Skeletal muscle cell (primary cell): Measurements from ENCODE around the gene IRF4.
"Not testable (repeated sequence)": the region's sequence is repeated elsewhere in the genome, so short reads cannot be mapped to it uniquely, and the experiment has no call there.

Experiments
- DNase-seq: peaks from one replicate; pipeline ENCODE4 v3.0.0-alpha.2; 2010; ENCODE audit warnings: low read depth
- H3K4me3 ChIP-seq: 2 replicates; pipeline ENCODE4 v1.5.1; 2011; ENCODE audit warnings: low read depth, mild to moderate bottlenecking, control low read depth, low read length, moderate library complexity

The IRF4 gene

DNA sequence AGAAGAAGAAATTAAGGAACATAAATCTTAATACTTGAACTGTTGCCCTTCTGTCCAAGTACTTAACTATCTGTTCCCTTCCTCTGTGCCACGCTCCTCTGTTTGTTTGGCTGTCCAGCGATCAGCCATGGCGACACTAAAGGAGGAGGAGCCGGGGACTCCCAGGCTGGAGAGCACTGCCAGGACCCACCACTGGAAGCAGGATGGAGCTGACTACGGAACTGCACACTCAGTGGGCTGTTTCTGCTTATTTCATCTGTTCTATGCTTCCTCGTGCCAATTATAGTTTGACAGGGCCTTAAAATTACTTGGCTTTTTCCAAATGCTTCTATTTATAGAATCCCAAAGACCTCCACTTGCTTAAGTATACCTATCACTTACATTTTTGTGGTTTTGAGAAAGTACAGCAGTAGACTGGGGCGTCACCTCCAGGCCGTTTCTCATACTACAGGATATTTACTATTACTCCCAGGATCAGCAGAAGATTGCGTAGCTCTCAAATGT is 17.1 kb downstream of the IRF4 start:
- H3K4me3 ChIP-seq: no peak overlapping the region
- DNase-seq: no peak

DNA sequence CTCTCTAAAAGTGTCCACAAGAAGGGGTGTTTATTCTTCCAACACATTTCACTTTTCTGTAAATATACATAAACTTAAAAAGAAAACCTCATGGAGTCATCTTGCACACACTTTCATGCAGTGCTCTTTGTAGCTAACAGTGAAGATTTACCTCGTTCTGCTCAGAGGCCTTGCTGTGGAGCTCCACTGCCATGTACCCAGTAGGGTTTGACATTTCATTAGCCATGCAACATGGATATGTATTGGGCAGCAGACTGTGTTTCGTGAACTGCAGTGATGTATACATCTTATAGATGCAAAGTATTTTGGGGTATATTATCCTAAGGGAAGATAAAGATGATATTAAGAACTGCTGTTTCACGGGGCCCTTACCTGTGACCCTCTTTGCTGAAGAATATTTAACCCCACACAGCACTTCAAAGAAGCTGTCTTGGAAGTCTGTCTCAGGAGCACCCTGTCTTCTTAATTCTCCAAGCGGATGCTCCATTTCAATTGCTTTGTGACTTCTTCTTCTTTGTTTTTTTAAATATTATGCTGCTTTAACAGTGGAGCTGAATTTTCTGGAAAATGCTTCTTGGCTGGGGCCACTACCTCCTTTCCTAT is 17.9 kb downstream of the IRF4 start:
- H3K4me3 ChIP-seq: no peak overlapping the region
- DNase-seq: no peak

DNA sequence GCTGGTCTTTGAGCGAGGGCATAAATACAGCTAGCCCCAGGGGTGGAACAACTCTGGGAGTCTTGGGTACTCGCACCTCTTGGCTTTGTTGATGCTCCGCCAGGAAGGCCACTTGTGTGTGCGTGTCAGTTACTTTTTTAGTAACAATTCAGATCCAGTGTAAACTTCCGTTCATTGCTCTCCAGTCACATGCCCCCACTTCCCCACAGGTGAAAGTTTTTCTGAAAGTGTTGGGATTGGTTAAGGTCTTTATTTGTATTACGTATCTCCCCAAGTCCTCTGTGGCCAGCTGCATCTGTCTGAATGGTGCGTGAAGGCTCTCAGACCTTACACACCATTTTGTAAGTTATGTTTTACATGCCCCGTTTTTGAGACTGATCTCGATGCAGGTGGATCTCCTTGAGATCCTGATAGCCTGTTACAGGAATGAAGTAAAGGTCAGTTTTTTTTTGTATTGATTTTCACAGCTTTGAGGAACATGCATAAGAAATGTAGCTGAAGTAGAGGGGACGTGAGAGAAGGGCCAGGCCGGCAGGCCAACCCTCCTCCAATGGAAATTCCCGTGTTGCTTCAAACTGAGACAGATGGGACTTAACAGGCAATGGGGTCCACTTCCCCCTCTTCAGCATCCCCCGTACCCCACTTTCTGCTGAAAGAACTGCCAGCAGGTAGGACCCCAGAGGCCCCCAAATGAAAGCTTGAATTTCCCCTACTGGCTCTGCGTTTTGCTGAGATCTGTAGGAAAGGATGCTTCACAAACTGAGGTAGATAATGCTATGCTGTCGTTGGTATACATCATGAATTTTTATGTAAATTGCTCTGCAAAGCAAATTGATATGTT is 19.2 kb downstream of the IRF4 start:
- no peak overlapping the region for H3K4me3 ChIP-seq
- DNase-seq: no peak

DNA sequence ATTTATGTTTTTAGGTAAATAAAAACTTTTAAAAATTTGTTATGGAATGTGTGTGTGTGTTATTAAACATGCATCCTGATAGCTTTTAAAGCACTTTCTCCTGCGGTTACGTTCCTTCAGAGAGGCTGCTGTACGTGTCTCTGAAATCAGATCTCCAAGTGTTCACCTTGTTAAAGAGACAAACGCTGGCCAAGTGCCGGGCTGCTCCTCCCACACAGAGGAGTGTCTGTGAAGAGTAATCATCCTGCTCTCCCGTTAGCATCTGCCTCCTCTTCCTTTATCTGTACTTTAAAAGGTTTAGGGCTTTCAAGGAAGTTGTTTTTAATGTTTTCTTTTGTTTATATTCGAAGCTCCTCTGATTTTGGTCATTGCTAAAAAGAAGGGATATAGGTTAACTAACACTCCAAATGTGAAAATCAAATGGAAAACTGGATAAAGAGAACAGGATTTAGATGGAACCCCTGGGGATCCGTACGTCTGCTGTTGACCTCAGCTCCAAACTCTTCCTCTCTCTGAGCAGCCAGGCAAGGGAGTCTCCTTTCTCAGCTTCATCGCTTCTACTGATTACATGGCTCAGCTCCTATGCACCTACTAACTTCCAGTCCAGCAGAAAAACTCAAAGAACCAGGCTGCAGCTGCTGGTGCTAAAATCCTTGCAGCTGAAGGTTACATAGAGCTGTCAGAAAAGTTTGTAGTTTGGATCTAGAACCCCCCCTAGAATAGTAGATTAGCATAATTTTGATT is 20.0 kb downstream of the IRF4 start:
- no peak for DNase-seq

DNA sequence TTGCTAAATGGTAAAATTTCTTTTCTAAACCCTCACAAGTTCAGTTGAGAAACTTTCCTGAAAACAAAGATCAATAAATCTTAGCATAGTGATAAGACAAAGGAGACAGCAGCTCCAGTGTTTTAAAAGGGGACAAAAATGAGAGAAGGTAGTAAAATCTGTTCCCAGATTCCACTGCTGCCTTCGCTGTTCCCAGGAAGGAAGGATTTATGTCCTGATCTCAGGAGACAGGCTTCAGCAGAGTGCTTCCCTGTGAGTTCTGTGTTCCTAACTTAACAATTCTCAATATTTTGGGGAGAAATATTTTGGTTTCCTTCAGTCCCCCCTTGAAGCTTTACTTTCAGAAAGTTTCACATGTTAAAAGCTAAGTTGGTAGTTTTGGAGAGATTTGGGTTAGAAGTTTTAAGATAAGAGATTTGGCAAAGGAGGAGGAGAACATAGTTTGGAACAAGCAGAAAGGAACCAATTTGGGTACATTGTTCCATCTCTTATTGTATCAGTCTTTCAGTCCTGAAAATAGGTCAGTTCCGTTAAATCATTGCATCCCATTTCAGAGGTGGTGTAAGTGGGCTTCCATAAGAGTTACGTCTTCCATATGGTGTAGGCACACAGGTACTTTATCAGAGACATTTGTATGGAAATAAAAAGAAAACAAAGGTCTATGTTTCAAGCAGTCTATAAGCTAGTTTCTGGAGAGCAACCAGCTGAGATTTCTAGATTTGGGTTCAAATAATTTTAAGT is 20.8 kb downstream of the IRF4 start:
- DNase-seq: no peak
- no peak overlapping the region for H3K4me3 ChIP-seq

More for the DNA sequence above, 20.0 kb downstream of the IRF4 start:
- no peak overlapping the region for H3K4me3 ChIP-seq

- DNase-seq: no peak
- no peak overlapping the region for H3K4me3 ChIP-seq
Observed at GRCh38 chr6:414447-414846, 22.9 kb downstream of the IRF4 start.

DNA sequence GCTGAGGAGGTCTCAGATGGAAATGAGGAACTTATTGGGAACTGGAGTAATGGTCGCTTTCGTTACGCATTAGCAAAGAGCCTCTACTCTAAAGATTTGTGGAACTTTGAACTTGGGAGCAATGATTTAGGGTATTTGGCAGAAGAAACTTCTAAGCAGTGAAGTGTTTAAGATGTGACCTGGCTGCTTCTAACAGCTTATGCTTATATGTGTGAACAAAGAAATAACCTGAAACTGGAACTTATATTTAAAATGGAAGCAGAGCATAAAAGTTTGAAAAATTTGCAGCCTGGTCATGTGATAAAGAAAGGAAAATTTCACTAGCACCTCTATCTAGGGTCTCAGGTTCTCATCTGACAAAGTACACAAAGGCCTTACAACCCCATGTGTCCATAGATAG is 23.5 kb downstream of the IRF4 start:
- H3K4me3 ChIP-seq: no peak overlapping the region
- DNase-seq: no peak

DNA sequence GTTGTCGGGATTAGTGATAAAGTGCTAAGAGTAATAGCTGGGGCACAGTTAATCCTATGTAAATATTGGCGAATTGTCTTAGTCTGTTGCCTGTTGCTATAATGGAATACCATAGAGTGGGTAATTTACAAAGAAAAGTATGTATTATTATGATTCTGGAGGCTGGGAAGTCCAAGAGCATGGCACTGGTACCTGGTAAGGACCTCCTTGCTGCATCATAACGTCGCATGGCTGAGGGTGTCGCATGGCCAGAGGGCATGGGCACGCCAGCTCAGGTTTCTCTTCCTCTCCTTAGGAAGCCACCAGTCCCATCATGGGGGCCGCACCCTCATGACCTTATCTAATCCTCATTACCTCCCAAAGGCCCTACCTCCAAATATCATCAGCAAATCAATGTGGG is 29.7 kb downstream of the IRF4 start:
- H3K4me3 ChIP-seq: no peak overlapping the region
- no peak for DNase-seq

DNA sequence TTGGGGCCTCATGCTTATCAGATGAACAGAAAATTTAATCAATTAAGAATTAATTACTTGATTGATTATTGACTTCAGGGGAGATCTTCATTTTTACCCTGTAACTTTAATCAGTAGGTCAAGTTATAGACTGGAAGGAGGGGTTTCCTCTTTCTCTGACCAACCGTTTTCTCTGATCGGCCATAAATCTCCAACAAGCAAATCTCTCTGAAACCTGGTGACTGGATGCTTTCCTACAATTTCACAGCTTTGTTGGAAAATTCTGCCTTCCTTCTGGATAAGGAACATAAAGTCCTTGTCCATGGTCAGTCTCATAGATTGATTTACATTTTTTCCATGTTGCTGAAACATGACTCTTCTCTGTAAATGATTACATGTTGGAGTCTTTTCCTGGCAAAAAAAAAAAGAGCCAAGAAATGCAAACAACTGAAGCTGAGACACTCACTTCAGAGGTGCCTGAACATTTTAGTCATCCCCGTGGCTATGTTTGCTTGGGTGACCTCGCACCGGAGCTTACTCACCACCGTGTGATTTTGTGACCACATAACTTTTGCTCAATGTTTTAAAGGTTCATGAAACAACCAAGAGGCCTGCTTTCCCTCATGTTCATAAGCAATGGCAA is 31.0 kb downstream of the IRF4 start:
- DNase-seq: peak; percentile 90
- H3K4me3 ChIP-seq: no peak overlapping the region

DNA sequence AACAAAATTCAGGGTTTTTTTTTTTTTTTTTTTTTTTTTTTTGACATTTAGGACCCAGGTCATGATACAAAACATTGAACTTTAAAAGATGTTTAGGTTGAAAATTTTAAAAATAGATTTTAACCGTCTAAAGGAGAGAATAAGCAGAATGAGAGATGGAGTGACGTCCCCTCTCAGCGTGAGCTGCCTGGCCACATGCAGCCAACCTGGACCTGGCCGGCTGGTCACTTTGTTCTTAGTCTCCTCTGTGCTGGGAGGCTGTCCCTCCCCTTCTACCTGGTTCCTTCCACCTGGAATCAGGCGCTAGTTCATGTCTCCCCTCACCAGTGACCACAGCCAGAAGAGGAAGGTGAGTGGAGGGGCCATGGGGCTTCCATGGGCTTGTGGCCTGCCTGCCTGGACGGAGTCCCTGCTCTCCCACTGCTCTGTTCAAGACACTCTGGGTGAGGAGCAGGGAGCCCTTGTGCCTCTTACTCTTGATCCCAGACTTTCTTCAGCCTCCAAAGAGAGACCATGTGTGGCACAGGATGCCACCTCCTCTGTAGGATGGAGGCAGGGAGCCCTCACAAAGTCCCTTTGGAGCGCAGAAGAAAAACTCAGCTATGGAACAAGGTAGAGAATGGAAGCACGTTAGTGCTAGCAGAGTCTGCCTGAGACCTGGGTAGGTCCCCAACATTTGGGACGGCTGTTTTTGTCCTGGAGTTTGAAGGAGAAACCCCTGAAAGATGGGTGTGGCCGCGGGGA is 31.7 kb downstream of the IRF4 start:
- no peak for DNase-seq

GRCh38 chr6:423799-424345 is 32.3 kb downstream of the IRF4 start:
- DNase-seq: no peak
- H3K4me3 ChIP-seq: no peak overlapping the region

More for the DNA sequence above, 31.7 kb downstream of the IRF4 start:
- H3K4me3 ChIP-seq: no peak overlapping the region

DNA sequence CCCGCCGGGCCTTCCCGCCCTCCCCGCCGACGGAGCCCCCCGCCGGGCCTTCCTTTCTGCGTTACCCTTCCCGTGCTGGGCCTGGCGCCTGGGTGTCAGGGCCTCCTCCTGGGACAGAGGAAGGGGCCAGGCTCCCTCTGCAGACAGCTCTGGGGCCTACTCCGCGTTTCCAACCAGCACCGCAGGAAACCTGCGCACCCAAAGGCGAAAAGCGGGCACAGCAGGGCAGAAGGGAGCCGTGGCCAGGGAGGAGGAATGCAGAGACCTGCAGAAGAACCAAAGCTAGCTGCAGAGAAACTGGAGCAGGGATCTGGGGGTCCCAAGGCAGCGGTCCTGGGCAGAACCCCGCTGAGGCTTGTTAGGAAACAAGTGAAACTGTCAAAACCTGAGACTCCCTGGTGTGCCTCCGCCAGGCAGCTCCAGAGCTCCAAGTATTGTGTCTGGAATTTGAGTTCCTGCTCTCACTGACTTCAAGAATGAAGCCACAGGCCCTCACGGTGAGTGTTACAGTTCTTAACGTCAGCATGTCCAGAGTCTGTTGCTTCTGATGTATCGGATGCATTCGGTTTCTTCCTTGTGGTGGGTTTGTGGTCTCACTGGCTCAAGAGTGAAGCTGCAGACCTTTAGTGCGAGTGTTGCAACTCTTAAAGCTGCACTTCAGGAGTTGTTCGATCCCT is 33.3 kb downstream of the IRF4 start:
- no peak for DNase-seq
- H3K4me3 ChIP-seq: no peak overlapping the region

- not testable (repeated sequence) for DNase-seq
Observed at GRCh38 chr6:425418-425788, 33.9 kb downstream of the IRF4 start.

GRCh38 chr6:426198-426738 is 34.7 kb downstream of the IRF4 start:
- H3K4me3 ChIP-seq, DNase-seq: not testable (repeated sequence)

More at GRCh38 chr6:425418-425788, 33.9 kb downstream of the IRF4 start:
- not testable (repeated sequence) for H3K4me3 ChIP-seq

GRCh38 chr6:428047-428603 is 36.6 kb downstream of the IRF4 start:
- no peak overlapping the region for H3K4me3 ChIP-seq
- DNase-seq: no peak

GRCh38 chr6:429515-430121 is 38.1 kb downstream of the IRF4 start:
- H3K4me3 ChIP-seq: no peak overlapping the region
- DNase-seq: no peak

DNA sequence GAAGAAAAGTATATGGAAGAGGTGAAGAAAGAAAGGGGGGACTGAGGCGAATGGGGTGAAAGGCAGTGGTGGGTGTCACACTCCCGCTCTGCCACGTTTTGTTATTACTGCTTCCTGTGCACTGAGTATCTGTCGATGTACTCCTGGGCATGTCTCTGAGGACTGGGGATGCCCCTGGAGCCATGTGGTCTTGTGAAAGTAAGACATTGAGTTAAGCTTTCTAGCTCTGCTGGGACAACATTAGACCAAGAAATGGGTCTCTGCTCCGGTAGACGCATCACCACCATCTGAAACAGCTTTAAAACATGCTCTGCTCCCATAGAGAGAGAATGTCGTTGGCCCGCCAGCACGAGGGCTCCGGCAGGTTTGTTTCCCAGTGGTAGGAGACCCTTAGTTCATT is 40.0 kb downstream of the IRF4 start:
- H3K4me3 ChIP-seq: no peak overlapping the region
- no peak for DNase-seq
